Stimulated activated CD4-positive, alpha-beta T cell treated with anti-CD3 and anti-CD28 coated beads, Interleukin-2, amount 100 ng/mL, for 4 hours (primary cell): Measurements from ENCODE around the gene GPSM1.

ENCODE experiments used
- DNase-seq: peaks from one replicate; pipeline ENCODE4 v3.0.0-alpha.2; 2020; ENCODE audit warnings: low read depth

Gene GPSM1

GRCh38 chr9:136304456-136304855, 22.9 kb upstream of the GPSM1 start:
- DNase-seq: no peak

- no peak for DNase-seq
Observed at GRCh38 chr9:136304981-136305380, 22.4 kb upstream of the GPSM1 start.

DNA sequence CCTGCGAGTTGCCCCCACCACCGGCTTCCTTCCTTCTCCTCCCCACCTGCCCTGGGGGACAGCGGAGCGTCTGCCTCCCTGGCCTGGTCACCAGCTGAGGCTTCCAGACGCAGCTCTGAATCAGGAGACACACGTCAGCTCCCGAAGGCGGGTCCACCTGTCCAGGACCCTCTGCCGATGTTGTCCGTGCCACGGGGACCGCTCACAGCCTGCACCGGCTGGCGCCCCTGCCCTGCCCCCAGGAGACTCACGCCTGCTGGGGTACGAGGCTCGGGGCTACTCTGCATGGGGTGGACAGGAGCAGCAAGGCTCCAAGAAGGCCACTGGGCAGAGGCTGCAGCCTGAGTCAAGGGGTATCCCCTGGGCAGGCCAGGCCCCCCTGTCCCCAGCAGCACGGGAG, 21.5 kb upstream of the GPSM1 start:
- DNase-seq: no peak

GRCh38 chr9:136306211-136307208, 20.8 kb upstream of the GPSM1 start:
- no peak for DNase-seq

DNA sequence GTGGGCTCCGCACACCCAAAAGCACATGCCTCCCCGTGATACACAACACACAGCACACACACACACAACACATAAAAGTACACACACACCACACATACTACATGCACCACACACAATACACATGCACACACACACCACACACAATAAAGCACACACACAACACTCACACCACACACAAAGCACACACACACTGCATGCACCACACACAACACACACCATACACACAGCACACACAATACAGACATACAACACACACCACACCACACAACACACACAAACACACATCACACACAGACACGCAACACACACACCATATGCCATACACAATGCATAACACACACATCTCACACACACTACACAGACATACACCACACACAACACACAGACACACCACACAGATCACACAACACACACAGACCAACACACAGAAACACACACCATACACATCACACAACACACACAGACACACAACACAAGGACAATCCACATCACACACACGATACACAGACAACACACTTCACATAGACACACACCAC, 20.1 kb upstream of the GPSM1 start:
- DNase-seq: no peak

DNA sequence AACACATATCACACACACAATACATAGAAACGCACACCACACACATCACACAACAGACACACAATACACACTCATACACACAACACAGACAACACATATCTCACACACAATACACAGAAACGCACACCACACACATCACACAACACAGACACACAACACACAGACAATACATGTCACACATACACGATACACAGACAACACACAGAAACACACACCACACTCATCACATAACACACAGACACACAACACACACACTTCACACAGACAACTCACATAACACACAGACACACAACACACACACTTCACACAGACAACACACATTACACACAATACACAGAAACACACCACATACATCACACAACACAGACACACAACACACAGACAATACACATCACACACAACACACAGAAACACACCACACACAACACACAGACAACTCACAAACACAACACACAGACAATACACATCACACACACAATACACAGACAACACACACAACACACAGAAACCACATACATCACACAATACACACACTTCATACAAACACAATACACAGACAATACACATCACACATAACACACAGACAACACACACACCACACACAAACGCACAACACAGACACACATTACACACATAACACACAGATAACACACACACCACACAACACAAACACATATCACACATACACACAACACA, 19.2 kb upstream of the GPSM1 start:
- no peak for DNase-seq

GRCh38 chr9:136308702-136309053, 18.7 kb upstream of the GPSM1 start:
- no peak for DNase-seq

DNA sequence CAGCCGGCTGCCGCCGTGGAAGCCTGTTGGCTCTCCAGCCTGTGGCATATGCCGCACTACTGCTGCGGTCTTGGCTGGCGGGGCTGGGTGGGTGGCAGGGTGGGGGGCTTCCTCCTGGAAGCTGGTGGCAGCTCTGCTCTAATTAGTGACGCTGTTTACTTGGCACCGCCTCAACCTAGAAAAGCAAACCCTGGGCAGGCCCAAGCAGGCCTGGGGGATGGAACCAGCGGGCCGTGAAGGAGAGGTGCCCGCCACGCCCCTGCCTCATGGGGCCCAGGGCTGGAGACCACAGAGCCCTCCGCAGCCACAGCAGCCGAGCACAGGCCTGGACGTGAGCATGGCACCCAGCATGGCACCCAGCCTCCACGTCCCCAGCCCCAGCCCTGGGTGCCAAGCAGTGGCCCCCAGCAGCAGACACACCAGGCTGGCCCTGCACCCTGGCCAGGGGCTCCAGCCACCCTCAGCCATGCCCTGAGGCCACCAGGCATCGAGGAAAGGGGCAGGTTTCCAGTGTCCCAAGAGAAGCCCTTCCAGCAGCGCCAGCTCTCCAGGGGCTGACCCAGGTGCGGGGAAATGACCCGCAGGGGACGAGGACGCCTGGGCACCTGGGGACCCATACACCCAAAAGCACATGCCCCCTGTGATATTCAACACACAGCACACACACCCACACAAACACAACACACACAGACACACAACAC, 18.1 kb upstream of the GPSM1 start:
- no peak for DNase-seq

GRCh38 chr9:136309806-136310220, 17.5 kb upstream of the GPSM1 start:
- DNase-seq: no peak

DNA sequence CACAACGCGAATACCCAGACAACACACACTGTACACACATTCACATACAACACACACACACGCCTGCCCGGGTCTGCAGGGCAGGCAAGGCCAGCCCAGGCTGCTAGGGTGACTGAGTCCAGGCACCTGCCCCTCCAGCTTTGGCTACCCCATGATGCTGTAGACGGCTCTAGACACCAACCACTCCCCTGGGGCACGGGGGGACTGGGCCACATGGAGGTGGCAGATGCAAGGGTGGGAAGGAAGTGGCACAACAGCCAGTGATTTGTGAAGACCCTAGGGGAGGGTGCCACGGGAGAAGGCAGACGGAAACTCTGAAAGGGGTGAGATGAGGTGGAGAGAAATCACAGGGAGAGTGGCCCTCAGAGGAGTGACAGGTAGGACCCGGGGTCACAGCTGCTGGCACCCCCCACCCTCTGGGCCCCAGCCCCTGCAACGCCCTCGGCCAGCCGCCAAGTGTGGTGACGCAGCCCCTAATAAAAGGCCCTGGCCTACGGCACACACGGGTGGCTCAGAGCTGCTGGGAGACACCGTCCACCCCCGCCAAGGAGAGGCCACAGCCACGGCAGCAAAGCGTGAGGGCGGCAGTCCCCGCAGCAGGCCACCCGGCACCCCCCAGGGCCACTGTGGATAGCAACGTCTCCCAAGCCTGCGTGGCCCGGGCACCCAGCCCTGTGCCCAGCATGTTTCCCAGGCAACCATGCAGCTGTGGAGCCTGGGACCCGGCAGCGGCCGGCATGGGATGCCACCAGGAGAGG, 16.9 kb upstream of the GPSM1 start:
- no peak for DNase-seq

DNA sequence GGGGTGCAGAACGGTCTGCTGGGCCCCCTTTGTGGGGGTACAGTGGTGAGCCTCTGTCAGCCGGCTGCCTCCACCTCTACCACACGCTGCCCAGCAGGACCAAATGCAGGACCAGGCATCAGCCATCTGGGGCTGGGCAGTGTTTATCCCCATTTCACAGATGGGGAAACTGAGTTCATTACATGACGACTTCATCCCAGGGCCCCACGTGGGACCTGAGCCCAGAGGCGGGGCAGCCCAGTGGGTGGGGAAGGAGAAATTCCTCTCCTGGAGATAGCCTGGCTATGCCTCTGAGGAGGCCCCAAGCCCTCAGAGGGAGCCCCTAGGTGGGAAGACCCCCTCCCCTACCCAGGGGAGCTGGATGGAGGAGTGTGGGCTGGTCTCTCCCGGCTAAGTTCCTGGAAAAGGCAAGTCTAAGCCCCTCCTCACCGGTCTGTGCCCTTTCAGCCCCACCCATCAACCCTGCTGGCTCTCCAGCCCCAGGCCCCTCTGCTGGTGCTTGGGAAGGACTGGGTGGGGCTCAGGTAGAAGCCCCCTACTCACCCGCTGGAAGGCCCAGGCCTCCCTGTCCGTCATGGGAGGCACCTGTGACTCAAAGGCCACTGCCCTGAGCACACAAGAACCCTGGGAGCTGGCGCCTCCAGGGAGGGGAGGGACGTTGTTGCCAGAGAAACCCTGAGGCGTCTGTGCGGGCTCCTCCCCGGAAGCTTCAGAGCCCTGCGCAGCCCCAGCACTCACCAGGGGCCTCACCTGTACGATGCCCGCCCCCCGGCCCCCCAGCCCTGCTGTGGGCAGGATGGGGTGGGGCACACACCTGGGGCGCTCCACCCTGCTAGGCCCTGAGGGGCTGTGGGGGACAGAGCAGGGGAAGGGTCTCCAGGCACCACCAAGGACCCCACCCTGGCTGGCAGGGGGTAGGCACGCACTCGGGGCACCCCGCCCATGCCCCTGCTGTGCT, 16.0 kb upstream of the GPSM1 start:
- no peak for DNase-seq

GRCh38 chr9:136312009-136312375, 15.3 kb upstream of the GPSM1 start:
- no peak for DNase-seq

DNA sequence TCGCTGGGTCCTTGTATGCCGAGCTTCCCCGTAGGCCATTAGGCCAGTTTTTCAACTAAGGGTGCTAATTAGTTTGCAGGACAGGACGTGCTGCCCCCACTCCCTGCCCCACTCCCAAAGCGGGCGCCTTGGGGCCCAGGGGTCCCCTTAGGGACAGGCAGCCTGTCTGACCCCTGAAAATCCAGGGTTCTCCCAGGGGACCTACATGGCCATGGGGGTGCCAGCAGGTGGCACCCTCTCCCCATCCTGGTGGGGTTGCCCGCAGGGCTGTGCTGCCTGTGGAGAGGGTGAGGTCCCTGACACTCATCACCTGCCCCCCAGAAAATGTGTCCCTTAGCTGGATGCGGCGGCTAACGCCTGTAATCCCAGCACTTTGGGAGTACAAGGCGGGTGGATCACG, 14.9 kb upstream of the GPSM1 start:
- DNase-seq: peak; percentile 44

DNA sequence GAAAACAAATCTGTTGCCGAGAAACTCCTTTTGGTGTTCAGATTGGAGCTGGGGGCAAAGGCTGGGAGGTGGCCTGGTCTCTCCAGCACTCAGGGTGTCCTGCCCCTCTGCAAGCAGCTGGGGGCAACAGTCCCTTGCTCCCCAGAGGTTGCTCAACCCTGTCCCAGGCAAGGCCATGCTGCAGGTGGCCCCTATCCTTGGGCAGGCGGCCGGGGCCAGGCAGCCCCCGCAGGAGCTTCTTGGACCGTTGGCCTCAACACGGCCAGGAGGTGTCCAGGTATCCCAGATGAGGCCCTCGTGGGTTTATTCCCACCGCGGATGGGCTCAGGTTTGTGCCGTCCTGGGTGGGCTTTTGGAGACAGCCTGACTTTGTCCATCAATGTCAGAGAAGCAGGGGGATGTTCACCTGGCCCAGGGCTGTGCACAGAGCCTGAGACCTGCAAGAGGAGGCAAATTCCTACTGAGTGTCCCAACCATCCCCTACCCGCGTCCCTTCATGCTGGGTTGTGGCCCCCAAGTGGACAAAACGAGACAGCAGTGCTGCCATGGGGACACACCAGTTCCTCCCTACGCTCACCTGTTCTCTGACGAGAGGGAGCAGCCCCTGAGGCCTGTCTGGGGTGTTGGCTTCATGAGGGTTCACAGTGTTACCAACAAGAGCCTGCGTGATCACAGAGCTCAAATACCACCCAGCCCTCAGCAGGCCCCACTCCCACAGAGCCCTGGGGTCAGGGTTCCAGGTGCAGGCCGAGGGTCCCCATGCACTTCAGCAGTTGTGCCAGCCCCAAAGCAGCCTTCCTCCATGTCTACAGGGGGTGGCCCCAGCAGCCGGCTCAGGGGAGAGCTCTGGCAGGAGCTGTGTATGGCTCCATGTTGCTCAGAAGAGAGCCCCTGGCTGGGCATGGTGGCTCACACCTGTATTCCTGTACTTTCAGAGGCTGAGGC, 14.0 kb upstream of the GPSM1 start:
- DNase-seq: no peak

GRCh38 chr9:136314056-136314416, 13.3 kb upstream of the GPSM1 start:
- no peak for DNase-seq

DNA sequence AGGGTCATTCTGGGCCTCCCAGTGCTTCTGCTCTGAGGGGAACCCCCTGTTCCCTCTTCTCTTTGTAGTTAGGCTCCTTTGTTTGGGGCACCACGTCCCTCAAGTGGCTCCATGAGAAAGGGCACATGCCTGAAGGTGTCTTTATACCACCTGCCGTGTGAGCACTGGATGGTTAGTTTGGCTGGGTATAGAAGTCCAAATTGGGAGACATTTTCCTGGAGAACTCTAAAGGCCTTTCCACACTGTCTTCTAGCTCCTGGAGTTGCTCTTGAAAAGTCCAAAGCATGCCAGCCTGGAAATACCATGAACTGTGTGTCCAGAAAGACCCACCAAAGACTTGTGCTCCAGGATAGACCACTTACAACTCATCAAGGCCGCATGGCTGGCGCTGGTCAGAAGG, 12.4 kb upstream of the GPSM1 start:
- DNase-seq: no peak

DNA sequence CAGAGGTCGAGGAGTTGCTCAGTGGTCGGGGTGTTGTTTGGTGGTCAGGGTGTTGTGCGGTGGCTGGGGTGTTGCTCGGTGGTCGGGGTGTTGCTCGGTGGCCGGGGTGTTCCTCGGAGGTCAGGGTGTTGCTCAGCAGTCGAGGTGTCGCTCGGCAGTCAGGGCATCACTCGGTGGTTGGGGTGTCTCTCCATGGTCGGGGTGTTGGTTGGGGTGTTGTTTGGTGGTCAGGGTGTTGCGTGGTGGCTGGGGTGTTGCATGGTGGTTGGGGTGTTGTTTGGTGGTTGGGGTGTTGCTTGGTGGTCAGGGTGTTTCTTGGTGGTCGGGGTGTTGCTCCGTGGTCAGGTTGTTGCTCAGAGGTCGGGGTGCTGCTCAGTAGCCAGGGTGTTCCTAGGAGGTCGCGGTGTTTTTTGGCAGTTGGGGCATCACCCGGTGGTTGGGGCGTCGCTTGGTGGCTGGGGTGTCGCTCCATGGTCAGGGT, 11.0 kb upstream of the GPSM1 start:
- DNase-seq: no peak

GRCh38 chr9:136316896-136317676, 10.3 kb upstream of the GPSM1 start:
- no peak for DNase-seq

- no peak for DNase-seq
Observed at GRCh38 chr9:136317695-136318094, 9.6 kb upstream of the GPSM1 start.
